H1 (cell line): ENCODE measurements around the gene WDFY3. TPM values are rescaled to one million over a fixed set of nuclear protein-coding genes. Genes with fewer than 3 reads are reported as not detected.

Source experiments
- CTCF ChIA-PET: fragments of 300-600 bp; sonication (Branson Sonifier 250); formaldehyde crosslinking; loops from one replicate; lab custom pipeline; 2021; ENCODE audit not compliant: partially characterized antibody; lab: Charles Lee
- POLR2A ChIA-PET: fragments of 300-600 bp; sonication (Branson Sonifier 250); formaldehyde crosslinking; loops from one replicate; lab custom pipeline; 2021; ENCODE audit warnings: inconsistent platforms; ENCODE audit not compliant: partially characterized antibody; lab: Charles Lee
- DNase-seq, 2 experiments: peaks; one replicate each; pipeline versions ENCODE4 v3.0.0 to v3.0.0-alpha.2; 2010 to 2022; ENCODE audit warnings: low spot score in 2 of 2, low read depth in 1 of 2, mixed read lengths in 1 of 2
- FAIRE-seq: peaks from 2 replicates; lab custom pipeline; 2011; peaks lifted over from hg19 to GRCh38; lab: Jason Lieb, UNC
- H2AFZ ChIP-seq: 2 replicates; pipeline ENCODE4 v1.8.1; 2012; ENCODE audit warnings: low read length, inconsistent platforms
- H2AK5ac ChIP-seq: 2 replicates; pipeline ENCODE4 v1.6.1; 2013; ENCODE audit warnings: low read depth, low read length
- H2BK120ac ChIP-seq: replicated peaks from 2 replicates; pipeline ENCODE3; 2013; ENCODE audit warnings: low read depth, low read length, inconsistent platforms
- H2BK12ac ChIP-seq: 2 replicates; pipeline ENCODE4 v1.6.1; 2013; ENCODE audit warnings: low read depth, low read length
- H2BK15ac ChIP-seq: 2 replicates; pipeline ENCODE4 v1.6.1; 2013; ENCODE audit warnings: low read length
- H2BK20ac ChIP-seq: 2 replicates; pipeline ENCODE4 v1.6.1; 2013; ENCODE audit warnings: low read length
- H2BK5ac ChIP-seq: 2 replicates; pipeline ENCODE4 v1.6.1; 2013; ENCODE audit warnings: low read depth, low read length
- H3K14ac ChIP-seq: 2 replicates; pipeline ENCODE4 v1.6.1; 2013; ENCODE audit warnings: inconsistent platforms; ENCODE audit not compliant: insufficient read length
- H3K18ac ChIP-seq: 2 replicates; pipeline ENCODE4 v1.6.1; 2013; ENCODE audit warnings: low read length; ENCODE audit errors: extremely low read depth
- H3K23ac ChIP-seq: 2 replicates; pipeline ENCODE4 v1.6.1; 2013; ENCODE audit warnings: inconsistent platforms; ENCODE audit not compliant: insufficient read length
- H3K23me2 ChIP-seq: 2 replicates; pipeline ENCODE4 v1.6.1; 2013; ENCODE audit warnings: low read depth, low read length
- H3K27ac ChIP-seq: 2 replicates; pipeline ENCODE4 v1.6.1; 2011; ENCODE audit warnings: low read depth, low read length, inconsistent platforms
- H3K27me3 ChIP-seq, 4 experiments: replicated peaks in 1 of 4; 1 replicate in 1 of 4; 2 replicates in 3 of 4; pipeline versions ENCODE4 v1.6.1 to v1.8.1; 2011 to 2013; ENCODE audit warnings: low read length in 3 of 4, mild to moderate bottlenecking in 3 of 4, inconsistent platforms in 2 of 4, mixed read lengths in 2 of 4, moderate library complexity in 1 of 4; ENCODE audit not compliant: control insufficient read depth in 3 of 4, insufficient read depth in 3 of 4; ENCODE audit errors: extremely low read depth in 1 of 4
- H3K36me3 ChIP-seq, 4 experiments: 2 replicates each; pipeline versions ENCODE4 v1.6.1 to v1.8.1; 2011 to 2013; ENCODE audit warnings: mild to moderate bottlenecking in 4 of 4, low read length in 3 of 4, moderate library complexity in 2 of 4, control low read depth in 1 of 4, inconsistent platforms in 1 of 4; ENCODE audit not compliant: insufficient read depth in 4 of 4, control insufficient read depth in 2 of 4
- H3K4ac ChIP-seq: replicated peaks from 2 replicates; pipeline ENCODE3; 2013; ENCODE audit warnings: low read length, low read depth, mixed read lengths, inconsistent platforms; ENCODE audit not compliant: insufficient read length
- H3K4me1 ChIP-seq, 4 experiments: replicated peaks in 1 of 4; 1 replicate in 1 of 4; 2 replicates in 3 of 4; pipeline versions ENCODE4 v1.6.1 to v1.8.1; 2011 to 2013; ENCODE audit warnings: low read length in 3 of 4, inconsistent platforms in 2 of 4, mixed read lengths in 1 of 4; ENCODE audit not compliant: insufficient read depth in 4 of 4, control insufficient read depth in 3 of 4
- H3K4me2 ChIP-seq, 2 experiments: 2 replicates each; pipeline versions ENCODE4 v1.6.1 to v1.8.1; 2011 to 2013; ENCODE audit warnings: low read depth in 2 of 2, low read length in 2 of 2, control low read depth in 1 of 2, inconsistent platforms in 1 of 2, mild to moderate bottlenecking in 1 of 2; ENCODE audit not compliant: insufficient read depth in 1 of 2
- H3K4me3 ChIP-seq, 4 experiments: fragments of 200-600, 300-600 bp in 1 of 4; sonication (generic), shearing (Covaris generic), sonication (Bioruptor Twin) in 1 of 4; 2 replicates each; pipeline versions ENCODE4 v1.5.1 to v1.8.1; 2011 to 2016; ENCODE audit warnings: low read length in 4 of 4, low read depth in 3 of 4, control low read depth in 2 of 4, inconsistent platforms in 2 of 4, mild to moderate bottlenecking in 2 of 4, mixed read lengths in 1 of 4, moderate library complexity in 1 of 4; ENCODE audit not compliant: insufficient read depth in 2 of 4; ENCODE audit errors: extremely low read depth in 1 of 4
- H3K56ac ChIP-seq: replicated peaks from 2 replicates; pipeline ENCODE3; 2013; ENCODE audit warnings: low read depth, mild to moderate bottlenecking, mixed read lengths, low read length, inconsistent platforms; ENCODE audit not compliant: insufficient read length
- H3K79me1 ChIP-seq: 2 replicates; pipeline ENCODE4 v1.6.1; 2013; ENCODE audit warnings: low read depth, low read length, control low read depth
- H3K79me2 ChIP-seq, 2 experiments: 2 replicates each; pipeline versions ENCODE4 v1.6.1 to v1.8.1; 2012 to 2013; ENCODE audit warnings: low read length in 2 of 2, mild to moderate bottlenecking in 2 of 2, inconsistent platforms in 1 of 2; ENCODE audit not compliant: insufficient read depth in 2 of 2, control insufficient read depth in 1 of 2
- H3K9ac ChIP-seq, 4 experiments: replicated peaks in 1 of 4; 1 replicate in 1 of 4; 2 replicates in 3 of 4; pipeline versions ENCODE4 v1.6.1 to v1.8.1; 2011 to 2013; ENCODE audit warnings: low read depth in 3 of 4, low read length in 3 of 4, control low read depth in 2 of 4, mild to moderate bottlenecking in 2 of 4, moderate library complexity in 2 of 4, inconsistent platforms in 1 of 4; ENCODE audit errors: extremely low read depth in 1 of 4
- H3K9me3 ChIP-seq, 2 experiments: 2 replicates each; pipeline versions ENCODE4 v1.6.1 to v1.8.1; 2012 to 2013; ENCODE audit warnings: mild to moderate bottlenecking in 2 of 2, moderate library complexity in 2 of 2, control low read depth in 1 of 2, inconsistent platforms in 1 of 2, low read depth in 1 of 2, low read length in 1 of 2, mixed read lengths in 1 of 2; ENCODE audit not compliant: insufficient read depth in 2 of 2
- H4K20me1 ChIP-seq, 2 experiments: replicated peaks in 1 of 2; 2 replicates each; pipeline versions ENCODE3 to v1.8.1; 2011 to 2013; ENCODE audit warnings: inconsistent platforms in 2 of 2, low read length in 2 of 2, mild to moderate bottlenecking in 1 of 2; ENCODE audit not compliant: insufficient read depth in 2 of 2, control insufficient read depth in 1 of 2
- H4K5ac ChIP-seq: 2 replicates; pipeline ENCODE4 v1.6.1; 2013; ENCODE audit warnings: low read length, low read depth, mixed read lengths, inconsistent platforms; ENCODE audit not compliant: insufficient read length
- H4K8ac ChIP-seq: 2 replicates; pipeline ENCODE4 v1.8.0; 2013; ENCODE audit warnings: mild to moderate bottlenecking, moderate library complexity, low read length, inconsistent platforms; ENCODE audit not compliant: insufficient read depth; ENCODE audit errors: extremely low read depth
- H4K91ac ChIP-seq: replicated peaks from 2 replicates; pipeline ENCODE3; 2013; ENCODE audit warnings: low read length, mixed read lengths, inconsistent platforms; ENCODE audit not compliant: insufficient read length
- MAX ChIP-seq: IDR thresholded peaks from 2 replicates; pipeline ENCODE4 v1.6.1; 2012; ENCODE audit warnings: inconsistent platforms
- SIRT6 ChIP-seq: IDR thresholded peaks from one replicate; pipeline ENCODE4 v1.7.1; 2012; ENCODE audit warnings: low read length, inconsistent platforms
- WGBS, 2 experiments: shearing (Covaris generic) in 1 of 2; methylation state at CpG; one replicate each; pipeline versions ENCODE4 v1.1.6 to v1.1.7; 2013 to 2015; ENCODE audit warnings: low lambda C conversion rate in 2 of 2, mixed read lengths in 2 of 2, inconsistent platforms in 1 of 2, low coverage in 1 of 2, missing lambda C conversion rate in 1 of 2; ENCODE audit not compliant: insufficient replicate concordance in 2 of 2, insufficient coverage in 1 of 2, insufficient read length in 1 of 2; ENCODE audit errors: extremely low coverage in 1 of 2, missing lambda C conversion rate in 1 of 2; 5-methylcytosine and 5-hydroxymethylcytosine counted together
- polyA plus RNA-seq, 7 experiments: library from polyadenylated mRNA; depleted of rRNA in 3 of 7; stranded (reverse) in 5 of 7; unstranded in 2 of 7; fragments of >200 nt in 5 of 7; fragments of 200-250 nt in 2 of 7; gene quantifications; 1 replicate in 5 of 7; 2 replicates in 1 of 7; 4 replicates in 1 of 7; pipeline versions ENCODE4 v1.2.1 to v1.2.3, GENCODE V29; 2011 to 2013; ENCODE audit warnings: missing spikeins in 2 of 7, mixed read lengths in 2 of 7
- total RNA-seq: library from RNA; stranded (reverse); fragmentation: NEBNext Ultra II Directional; extraction: Animal tissue kit (Norgen Biotek cat#: 25700); gene quantifications from 2 replicates; pipeline ENCODE4 v1.2.1, GENCODE V29; 2021

The WDFY3 gene
- total and polyA plus RNA-seq, 2 of the 8 experiments (the other 6 are each of a cell fraction or from before 2014, with no cell fraction given) = 25.6 to 62.4 TPM

DNA sequence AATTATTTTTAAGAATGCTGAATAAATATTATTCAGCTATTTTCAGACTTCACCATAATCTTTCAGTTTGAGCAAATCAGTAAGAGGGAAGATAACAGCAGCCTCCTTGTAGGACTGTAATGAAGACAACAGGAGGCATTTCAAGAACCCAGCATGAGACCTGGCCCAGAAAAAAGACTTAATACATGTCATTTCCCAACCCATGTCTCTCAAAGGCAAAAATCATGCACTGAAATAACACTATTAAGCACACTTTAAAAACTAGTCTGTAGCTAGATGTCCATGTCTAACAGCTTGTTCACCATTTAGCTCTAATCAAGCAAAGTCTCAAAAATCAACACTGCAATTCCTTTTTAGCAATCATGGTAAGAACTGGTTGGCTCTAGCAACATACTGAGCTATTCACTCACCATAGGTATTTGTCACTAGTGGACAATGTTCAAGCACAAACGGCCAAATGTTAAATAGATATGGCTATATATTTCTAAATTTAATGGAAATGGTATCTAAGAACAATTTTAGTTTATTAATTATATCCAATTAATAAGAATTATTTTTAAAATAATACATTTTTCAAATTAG is 109.9 kb downstream of the WDFY3 start:
- Histone ChIP-seq H4K91ac (no peak overlapping the region), H3K23me2 (no peaks in the 10 kb centered on the region), H3K23ac (no peak overlapping the region), H3K4me1 (peaks cover 0 to 3% (median 0%) of the 10 kb centered on the region in 4 experiments; a peak in 1 of 7 replicates), H3K4me2 (no peak overlapping the region; a peak in 1 of 4 replicates), H2BK120ac (no peak overlapping the region), H3K9me3 (no peaks in the 10 kb centered on the region), H3K56ac (no peak overlapping the region), H2BK15ac (no peak overlapping the region), H4K8ac (no peak overlapping the region), H2BK20ac (no peak overlapping the region), H3K79me1 (0 out of 2 replicates have a peak, but pooled peaks cover 2% of the 10 kb centered on the region), H3K4ac (no peak overlapping the region), H3K36me3 (peaks cover 0 to 3% (median 0%) of the 10 kb centered on the region in 4 experiments; a peak in 2 of 8 replicates), H2AK5ac (no peak overlapping the region), H3K9ac (no peak overlapping the region), H2BK5ac (no peak overlapping the region), H3K27ac (no peak overlapping the region), H3K79me2 (peaks cover 0 to 6% of the 10 kb centered on the region in 2 experiments; a peak in 2 of 4 replicates), H2BK12ac (no peak overlapping the region), H3K18ac (no peak overlapping the region), H4K20me1 (no peaks in the 10 kb centered on the region), H2AFZ (no peak overlapping the region), H3K27me3 (no peaks in the 10 kb centered on the region), H3K4me3 (no peak overlapping the region), H3K14ac (no peak overlapping the region), H4K5ac (no peak overlapping the region)
- DNase-seq (no peak), FAIRE-seq (peak; percentile 28)
- 73% methylated on average over 1 of the region's 1 CpG; no CpG with 5 or more reads in 1 of the 2 experiments for WGBS, 2 experiments
- POLR2A ChIA-PET = no interaction called here
- CTCF ChIA-PET = interaction anchor here (0.5 kb wide), 1 partner anchor 374 kb away, joined by 3 read pairs; no protein-coding TSS in a partner anchor
- TF ChIP-seq MAX (no peak), SIRT6 (no peak)
